ENCODE results near the gene PSORS1C1.
"Not testable (repeated sequence)": the region's sequence is repeated elsewhere in the genome, so short reads cannot be mapped to it uniquely, and the experiment has no call there.

The PSORS1C1 gene

GRCh38 chr6:31161216-31162126 lies 46.9 kb downstream of the PSORS1C1 start:
- no peak for DNase-seq

DNA sequence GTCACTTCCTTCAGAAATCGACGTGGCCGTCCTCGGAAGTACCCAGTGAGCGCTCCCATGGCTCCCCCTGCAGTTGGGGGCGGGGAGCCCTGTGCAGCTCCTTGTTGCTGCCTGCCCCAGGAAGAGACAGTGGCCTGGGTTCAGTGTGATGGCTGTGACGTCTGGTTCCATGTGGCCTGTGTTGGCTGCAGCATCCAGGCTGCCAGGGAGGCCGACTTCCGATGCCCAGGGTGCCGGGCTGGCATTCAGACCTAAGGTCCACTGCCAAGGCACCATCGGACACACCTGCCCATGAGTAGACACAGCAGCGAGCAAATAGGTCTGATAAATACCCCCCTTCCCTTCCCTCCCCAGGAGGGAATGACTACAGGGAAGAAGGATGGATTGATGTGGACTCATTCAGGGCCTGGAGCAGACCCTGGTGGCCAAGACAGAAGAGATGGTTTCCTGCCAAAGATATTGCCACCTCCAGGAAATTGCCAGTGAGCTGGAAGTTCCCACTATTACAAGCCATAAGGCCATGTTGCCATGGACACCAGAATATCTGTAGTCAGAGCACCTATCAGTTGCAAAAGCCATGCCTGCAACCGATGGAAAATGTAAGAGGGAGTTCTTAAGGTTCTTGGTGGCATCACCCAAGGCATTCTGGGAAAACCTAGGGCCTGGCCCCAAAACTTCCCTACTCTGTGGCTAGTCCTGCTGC lies 48.0 kb downstream of the PSORS1C1 start:
- DNase-seq = no peak

DNA sequence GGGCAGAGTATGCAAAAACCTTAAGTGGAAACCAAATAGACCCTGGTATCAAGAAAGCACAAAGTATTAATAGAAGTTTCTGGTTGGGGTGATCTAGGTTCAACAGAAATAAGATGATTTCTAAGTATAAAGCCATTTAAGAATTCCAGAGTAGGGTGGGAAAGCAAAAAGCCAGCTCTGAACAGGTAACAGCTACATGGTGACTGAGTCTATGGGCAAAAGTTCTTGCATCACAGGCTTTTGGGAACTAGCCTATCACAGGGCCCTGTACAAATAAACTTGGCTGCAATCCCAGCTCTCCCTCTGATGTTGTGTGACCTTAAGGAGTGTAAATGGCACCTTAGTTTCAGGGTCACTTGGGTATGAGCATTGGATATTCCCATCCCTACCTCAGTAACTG lies 49.3 kb downstream of the PSORS1C1 start:
- DNase-seq = no peak

- not testable (repeated sequence) for DNase-seq
Measured at GRCh38 chr6:31164475-31165063, 50.0 kb downstream of the PSORS1C1 start.

- DNase-seq = not testable (repeated sequence)
Measured at GRCh38 chr6:31165064-31165832, 50.6 kb downstream of the PSORS1C1 start.

- DNase-seq = no peak
Measured at GRCh38 chr6:31165986-31166385, 51.4 kb downstream of the PSORS1C1 start.

GRCh38 chr6:31168606-31169005 lies 54.0 kb downstream of the PSORS1C1 start:
- DNase-seq = no peak

DNA sequence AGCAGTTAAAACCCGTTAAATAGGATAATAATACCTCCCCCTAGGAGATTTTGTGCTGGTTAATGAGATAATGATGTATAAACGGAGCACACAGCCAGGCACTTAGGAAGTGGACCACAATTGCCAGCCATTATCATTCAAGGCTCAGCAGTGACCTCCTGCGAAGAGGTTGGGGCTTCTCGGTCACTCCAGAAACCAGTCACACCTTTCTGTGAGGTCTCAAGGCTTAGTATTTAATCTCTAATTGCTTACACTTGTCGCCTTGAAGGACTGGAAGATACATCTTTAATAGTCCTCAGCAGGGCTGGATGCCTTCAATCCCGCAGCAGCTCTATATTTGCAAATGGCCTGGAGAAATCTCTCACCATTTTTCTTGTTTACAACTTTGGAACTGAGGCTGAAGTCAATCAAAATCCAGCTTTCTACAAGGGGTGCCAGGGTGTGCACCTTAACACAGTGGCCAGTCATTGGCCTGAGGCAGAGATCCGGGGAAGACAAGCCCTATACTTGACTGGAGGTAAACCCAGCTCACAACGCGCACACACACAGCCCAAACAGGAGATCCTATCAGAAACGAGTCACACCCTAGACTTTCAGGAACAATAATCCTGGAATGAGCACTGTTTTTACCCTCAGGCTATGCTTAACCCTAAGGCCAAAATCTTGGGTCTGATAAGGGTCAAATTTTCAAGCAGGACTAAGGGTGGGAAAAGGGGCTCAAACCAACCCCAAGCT lies 54.7 kb downstream of the PSORS1C1 start:
- DNase-seq = no peak

DNA sequence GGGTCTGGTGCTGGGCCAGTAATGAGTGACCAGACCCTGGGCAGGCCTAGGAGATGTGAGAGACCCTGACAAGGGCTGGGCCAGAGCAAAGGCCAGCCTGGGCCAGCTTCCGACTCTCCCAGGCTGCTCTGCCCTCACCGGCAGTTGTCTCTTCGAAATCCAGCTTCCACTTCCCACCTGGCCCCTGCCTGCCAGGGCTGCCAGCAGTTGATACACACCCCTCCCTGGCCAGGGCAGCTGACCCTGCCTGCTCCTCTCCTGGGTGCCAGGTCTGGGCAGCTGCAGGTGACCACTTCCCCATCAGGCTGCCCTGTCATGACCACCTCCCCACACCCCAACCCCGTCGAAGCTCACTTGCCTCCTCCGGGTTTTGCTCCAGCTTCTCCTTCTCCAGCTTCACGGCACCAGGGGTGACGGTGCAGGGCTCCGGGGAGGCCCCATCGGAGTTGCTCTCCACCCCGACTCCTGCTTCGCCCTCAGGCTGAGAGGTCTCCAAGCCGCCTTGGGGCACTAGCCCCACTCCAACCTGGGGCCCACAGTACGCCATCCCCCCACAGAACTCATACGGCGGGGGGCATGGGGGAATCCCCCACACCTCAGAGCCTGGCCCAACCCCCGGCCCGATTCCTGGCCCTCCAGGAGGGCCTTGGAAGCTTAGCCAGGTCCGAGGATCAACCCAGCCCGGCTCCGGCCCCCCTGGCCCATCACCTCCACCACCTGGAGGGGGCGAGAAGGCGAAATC lies 55.4 kb downstream of the PSORS1C1 start:
- DNase-seq = not testable (repeated sequence)

- DNase-seq = no peak
Measured at GRCh38 chr6:31170600-31170881, 55.9 kb downstream of the PSORS1C1 start, which contains the start of gene POU5F1. TSS of gene POU5F1 (minus strand) at chr6:31170682. CDS start at chr6:31170620, 62 bp downstream.

- DNase-seq = no peak
Measured at GRCh38 chr6:31170987-31171671, 56.5 kb downstream of the PSORS1C1 start.

- DNase-seq = no peak
Measured at GRCh38 chr6:31171931-31172905, 57.6 kb downstream of the PSORS1C1 start.

GRCh38 chr6:31172973-31173384 lies 58.4 kb downstream of the PSORS1C1 start:
- DNase-seq = no peak

GRCh38 chr6:31173406-31173805 lies 58.8 kb downstream of the PSORS1C1 start:
- DNase-seq = no peak

DNA sequence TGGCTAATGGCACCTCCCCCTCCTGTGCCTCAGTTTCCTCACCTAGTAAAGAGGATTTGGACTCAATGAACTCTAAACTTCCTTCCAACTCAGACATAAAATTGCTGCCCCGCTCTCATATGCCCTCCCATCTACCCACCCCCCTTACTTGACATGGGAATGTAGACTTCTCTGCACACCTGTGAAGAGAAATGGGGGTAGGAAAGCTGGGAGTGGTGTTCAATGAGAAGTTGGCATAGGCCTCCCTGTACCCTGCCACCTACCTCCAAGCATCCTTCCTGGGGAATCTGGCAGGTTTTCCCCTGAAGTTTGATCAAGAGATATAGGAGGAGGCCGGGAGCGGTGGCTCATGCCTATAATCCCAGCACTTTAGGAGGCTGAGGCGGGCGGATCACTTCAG lies 59.8 kb downstream of the PSORS1C1 start:
- no peak for DNase-seq

DNA sequence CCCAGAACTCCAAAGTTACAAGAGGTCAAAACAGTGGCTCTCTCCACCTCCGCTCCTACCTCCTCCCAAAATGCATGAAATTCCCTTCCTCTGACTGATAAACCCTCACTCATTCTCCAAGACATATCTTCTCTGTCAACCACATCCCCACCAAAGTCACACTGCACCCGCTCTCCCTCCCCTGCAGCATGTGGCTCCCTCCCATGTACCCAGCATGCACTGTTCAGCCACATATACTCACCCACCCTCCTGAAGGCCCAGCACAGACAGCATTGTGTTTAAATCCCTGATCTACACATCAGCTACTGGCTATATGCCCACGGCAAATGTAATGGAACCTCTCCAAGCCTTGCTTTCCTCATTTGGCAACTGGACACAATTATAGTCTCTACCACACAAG lies 61.4 kb downstream of the PSORS1C1 start:
- no peak for DNase-seq

GRCh38 chr6:31178143-31179041 lies 63.8 kb downstream of the PSORS1C1 start:
- DNase-seq = no peak

DNA sequence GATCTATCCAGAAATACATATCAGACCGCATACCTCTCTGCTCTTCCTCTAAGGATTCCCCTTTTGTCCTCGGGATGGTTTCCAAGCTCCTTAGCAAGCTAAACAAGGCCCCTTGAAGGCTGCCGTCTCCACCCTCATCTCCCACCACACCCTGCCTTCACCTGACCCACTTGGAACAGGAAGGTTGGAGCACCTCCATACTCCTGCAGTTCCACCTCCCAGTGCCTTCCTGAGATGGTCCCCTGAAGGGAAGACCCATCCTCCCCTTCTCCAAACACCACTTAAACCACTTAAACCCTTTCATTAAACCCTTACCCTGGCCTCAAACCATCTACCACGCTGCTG lies 64.4 kb downstream of the PSORS1C1 start:
- DNase-seq = no peak

DNA sequence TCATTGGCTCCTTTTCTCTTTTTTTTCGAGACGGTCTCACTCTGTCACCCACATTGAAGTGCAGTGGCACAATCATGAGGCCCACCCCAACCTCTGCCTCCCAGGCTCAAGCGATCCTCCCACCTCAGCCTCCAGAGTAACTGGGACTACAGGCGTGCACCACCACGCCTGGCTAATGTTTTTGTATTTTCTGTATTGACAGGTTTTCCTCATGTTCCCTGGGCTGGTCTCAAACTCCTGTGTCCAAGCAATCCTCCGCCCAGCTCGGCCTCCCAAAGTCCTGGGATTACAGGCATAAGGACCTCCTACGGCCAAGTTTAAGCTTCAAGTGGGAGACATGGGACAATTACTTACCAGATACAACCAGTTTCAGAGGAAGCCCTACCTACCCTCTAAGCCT lies 65.3 kb downstream of the PSORS1C1 start:
- no peak for DNase-seq
